NCI-H2081 (cell line): ENCODE results near the gene CEBPB.

ENCODE experiments used
- DNase-seq, 2 experiments: peaks; one replicate each; lab custom pipeline; 2025; lab: John Stamatoyannopoulos, UW

The CEBPB gene

GRCh38 chr20:50229156-50229607 lies 38.6 kb downstream of the CEBPB start:
- no peak for DNase-seq

GRCh38 chr20:50230184-50230583 lies 39.6 kb downstream of the CEBPB start:
- no peak for DNase-seq

- no peak for DNase-seq
These were observed 40.4 kb downstream of the CEBPB start for GRCh38 chr20:50230871-50231560.

GRCh38 chr20:50231854-50232253 lies 41.2 kb downstream of the CEBPB start:
- DNase-seq: no peak

GRCh38 chr20:50232651-50233324 lies 42.2 kb downstream of the CEBPB start:
- no peak for DNase-seq

GRCh38 chr20:50233325-50234212 lies 42.9 kb downstream of the CEBPB start:
- no peak for DNase-seq

GRCh38 chr20:50234288-50234687 lies 43.7 kb downstream of the CEBPB start:
- DNase-seq: no peak

- no peak for DNase-seq
These were observed 46.7 kb downstream of the CEBPB start for GRCh38 chr20:50237349-50237748.

- no peak for DNase-seq
These were observed 47.6 kb downstream of the CEBPB start for GRCh38 chr20:50238081-50238800.

- no peak for DNase-seq
These were observed 49.5 kb downstream of the CEBPB start for GRCh38 chr20:50240092-50240491.

GRCh38 chr20:50242178-50242514 lies 51.5 kb downstream of the CEBPB start:
- DNase-seq: no peak
